Measurements from ENCODE around the gene LINGO4.

Gene LINGO4

DNA sequence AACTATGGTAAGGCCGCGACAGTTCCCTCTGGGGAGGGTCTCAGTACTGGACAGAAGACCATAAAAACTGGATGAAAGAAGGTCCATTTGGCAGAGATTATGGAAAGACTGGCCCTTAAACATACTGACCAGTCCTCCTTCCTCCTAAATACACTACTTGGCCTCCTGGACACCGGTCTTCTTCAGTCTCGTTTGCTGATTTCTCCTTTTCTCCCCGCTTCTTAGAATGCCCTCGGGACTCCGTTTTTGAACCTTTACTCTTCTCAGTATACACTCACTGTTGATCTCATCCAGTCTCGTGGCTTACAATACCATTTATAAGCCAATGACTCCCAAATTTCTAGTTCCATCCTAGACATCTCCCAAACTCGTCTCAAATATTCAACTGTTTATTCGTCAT, 41.2 kb downstream of the LINGO4 start:
- TF ChIP-seq, protein P1, sequence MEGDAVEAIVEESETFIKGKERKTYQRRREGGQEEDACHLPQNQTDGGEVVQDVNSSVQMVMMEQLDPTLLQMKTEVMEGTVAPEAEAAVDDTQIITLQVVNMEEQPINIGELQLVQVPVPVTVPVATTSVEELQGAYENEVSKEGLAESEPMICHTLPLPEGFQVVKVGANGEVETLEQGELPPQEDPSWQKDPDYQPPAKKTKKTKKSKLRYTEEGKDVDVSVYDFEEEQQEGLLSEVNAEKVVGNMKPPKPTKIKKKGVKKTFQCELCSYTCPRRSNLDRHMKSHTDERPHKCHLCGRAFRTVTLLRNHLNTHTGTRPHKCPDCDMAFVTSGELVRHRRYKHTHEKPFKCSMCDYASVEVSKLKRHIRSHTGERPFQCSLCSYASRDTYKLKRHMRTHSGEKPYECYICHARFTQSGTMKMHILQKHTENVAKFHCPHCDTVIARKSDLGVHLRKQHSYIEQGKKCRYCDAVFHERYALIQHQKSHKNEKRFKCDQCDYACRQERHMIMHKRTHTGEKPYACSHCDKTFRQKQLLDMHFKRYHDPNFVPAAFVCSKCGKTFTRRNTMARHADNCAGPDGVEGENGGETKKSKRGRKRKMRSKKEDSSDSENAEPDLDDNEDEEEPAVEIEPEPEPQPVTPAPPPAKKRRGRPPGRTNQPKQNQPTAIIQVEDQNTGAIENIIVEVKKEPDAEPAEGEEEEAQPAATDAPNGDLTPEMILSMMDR (conservative IDR thresholded peaks at IDR 0.05), result no peak
- H3K27ac ChIP-seq, result peak overlapping the region; percentile 98

DNA sequence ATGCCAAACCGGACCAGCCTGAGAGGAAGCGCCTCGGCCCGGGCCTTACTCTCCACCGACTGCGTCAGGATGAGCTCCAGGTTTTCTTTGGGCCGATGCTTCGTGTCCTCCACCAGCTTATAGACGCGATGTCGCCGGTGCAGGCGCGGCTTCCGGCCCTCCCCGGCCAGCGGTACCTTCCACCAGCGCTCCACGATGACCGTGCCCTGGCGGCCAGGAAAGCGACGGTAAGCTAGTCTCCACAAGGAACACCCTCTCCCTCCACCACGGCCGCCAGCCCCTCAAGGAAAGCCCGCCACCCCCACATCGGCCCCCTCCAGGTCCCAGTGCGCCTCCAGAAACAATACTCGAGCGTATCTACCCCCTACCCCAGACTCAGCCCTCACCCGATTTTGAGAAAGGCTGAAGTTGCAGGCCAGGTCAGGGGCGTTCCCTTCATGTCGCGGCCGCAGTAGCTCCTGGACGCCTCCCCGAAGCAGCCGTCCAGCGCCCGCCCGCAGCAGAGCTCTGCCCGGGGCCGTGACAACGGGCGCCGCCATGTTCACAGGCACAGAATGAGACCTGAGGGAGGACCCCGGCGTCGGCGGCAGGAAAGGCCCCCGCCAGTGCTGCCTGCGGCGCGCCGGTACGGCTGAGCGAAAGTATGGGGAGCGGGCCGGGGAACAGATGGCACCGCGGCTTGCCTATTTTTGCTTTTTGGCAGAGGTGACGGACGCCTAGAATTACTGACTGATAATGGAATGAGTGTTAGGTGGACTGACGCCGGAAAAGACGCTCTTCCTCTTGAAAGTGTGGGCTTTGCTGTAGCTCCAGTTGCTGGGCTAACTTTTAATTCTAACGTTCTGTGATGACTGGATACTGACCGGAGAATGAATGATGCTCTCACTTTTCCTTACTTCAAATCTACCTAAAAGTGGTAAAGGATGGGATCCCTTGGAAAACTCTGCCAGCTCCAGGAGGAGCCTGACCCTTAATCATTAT, 42.0 kb downstream of the LINGO4 start, which contains the start of gene MRPL9:
Gene MRPL9, minus strand, starts transcription at position 556 of the 981 bp plus-strand sequence. Its CDS starts 17 bp downstream, at position 539.
- TF ChIP-seq, protein P1 (conservative IDR thresholded peaks at IDR 0.05), result no peak
- H3K27ac ChIP-seq, result peak within 1 kb of the TSS; percentile 98

DNA sequence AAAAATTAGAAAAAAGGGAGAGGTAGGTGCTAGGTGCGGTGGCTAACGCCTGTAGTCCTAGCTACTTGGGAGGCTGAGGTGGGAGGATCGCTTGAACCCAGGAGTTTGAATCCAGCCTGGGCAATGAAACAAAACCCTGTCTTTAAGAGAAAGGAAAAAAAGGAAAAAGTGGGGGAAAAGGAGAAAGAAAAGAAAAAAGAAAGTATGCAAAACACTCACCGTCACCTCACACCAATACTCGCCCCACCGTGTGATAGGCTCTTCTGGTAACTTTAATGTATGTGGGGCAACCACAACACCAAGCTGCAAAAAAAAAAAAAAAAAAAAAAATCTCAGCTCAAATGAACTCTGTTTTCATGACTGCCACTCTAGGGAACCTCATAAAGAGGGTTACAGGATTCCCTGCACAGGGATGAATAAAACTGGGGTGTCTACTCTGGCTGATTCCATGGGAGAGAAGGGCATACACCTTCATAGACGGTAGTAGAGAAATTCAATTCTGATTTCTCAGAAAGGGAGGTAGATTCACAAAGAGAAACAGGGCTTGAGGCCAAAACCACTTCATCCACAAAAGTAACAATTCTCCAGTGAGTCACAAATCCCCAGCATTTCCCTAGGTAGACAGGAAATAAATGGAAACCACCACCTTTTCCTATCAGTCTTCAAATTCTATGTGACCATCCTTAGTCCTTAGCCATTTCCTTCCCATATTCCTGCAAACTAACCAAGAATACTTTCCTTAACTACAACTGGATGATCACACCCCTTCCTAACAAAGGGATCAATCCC, 44.4 kb downstream of the LINGO4 start:
- TF ChIP-seq, protein P1 (conservative IDR thresholded peaks at IDR 0.05), result no peak

DNA sequence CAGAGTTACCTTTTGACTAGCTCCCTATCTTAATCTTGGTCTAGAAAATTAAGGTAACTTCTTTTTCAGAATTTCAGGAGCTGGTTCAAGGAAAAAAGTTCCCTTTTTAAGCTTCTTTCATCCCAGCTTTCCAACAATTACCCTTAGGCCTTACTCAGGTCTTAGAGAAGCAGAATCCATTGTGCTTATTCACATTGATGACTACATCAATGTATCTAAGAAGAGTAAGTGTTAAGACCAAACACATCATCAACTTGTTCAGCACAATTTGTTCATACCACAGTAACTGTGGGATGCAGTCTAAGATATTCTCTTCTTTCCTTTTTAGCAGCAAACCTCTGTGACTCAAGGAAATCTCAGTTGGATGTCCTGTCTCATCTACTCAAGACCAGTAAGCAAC, 46.0 kb downstream of the LINGO4 start:
- TF ChIP-seq, protein P1 (conservative IDR thresholded peaks at IDR 0.05), result no peak
- no peak overlapping the region; the same call in 1 of the 2 replicates for H3K27ac ChIP-seq

More for the DNA sequence above, 44.4 kb downstream of the LINGO4 start:
- H3K27ac ChIP-seq, result peak overlapping the region; percentile 19; the same call in 1 of the 2 replicates

DNA sequence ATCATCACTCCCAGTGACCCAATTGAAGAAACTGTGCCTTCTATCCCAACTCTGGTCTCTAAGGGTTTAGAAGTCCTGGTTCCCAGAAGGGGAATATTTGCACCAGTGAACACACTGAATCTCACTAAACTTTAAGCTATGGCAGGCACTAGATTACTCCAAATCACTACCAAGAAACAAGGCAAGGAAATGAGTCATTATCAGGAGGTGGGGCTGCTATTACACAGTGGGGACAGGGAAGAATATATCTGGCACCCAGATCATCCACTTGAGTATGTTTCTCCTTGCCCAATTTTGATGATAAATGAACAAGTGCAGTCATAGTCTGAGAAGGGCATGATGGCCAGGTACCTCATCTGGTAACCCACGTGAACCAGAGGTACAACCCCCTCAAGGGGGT, 48.9 kb downstream of the LINGO4 start:
- TF ChIP-seq, protein P1 (conservative IDR thresholded peaks at IDR 0.05), result no peak
- H3K27ac ChIP-seq, result no peak overlapping the region
